ENCODE measurements around the gene SLC35E4.

Gene SLC35E4

GRCh38 chr22:30640361-30640760 lies 4.8 kb downstream of the SLC35E4 start:
- Histone ChIP-seq H3K4me1 (ENCODE audit: control insufficient read depth, low read length) (peaks cover 6% of the 10 kb centered on the region), H3K27me3 (ENCODE audit: control insufficient read depth, low read length) (no peaks in the 10 kb centered on the region), H3K27ac (ENCODE audit: low read depth, low read length) (no peak overlapping the region), H3K36me3 (ENCODE audit: control insufficient read depth, low read length) (no peaks in the 10 kb centered on the region), H3K9me3 (ENCODE audit: control insufficient read depth, insufficient read depth, low read length) (no peaks in the 10 kb centered on the region), H4K20me1 (ENCODE audit: control insufficient read depth, insufficient read depth, low read depth, low read length) (no peaks in the 10 kb centered on the region), H3K4me3 (ENCODE audit: low read length) (no peak overlapping the region), H3K4me2 (ENCODE audit: low read length) (no peak overlapping the region), H3K79me2 (ENCODE audit: control insufficient read depth, low read length) (no peaks in the 10 kb centered on the region), H3K9me2 (replicated peaks; ENCODE audit: control insufficient read depth, low read length) (no peaks in the 10 kb centered on the region), H3F3A (ENCODE audit: control insufficient read depth, insufficient read depth) (no peaks in the 10 kb centered on the region)
- TF ChIP-seq EZH2phosphoT487 (IDR thresholded peaks at IDR 0.05; ENCODE audit: borderline replicate concordance, low read length) (no peak), CTCF (IDR thresholded peaks at IDR 0.05; ENCODE audit: low read depth, low read length, poor library complexity, severe bottlenecking) (no peak)

- Histone ChIP-seq H3K9me2 (replicated peaks; ENCODE audit: control insufficient read depth, low read length) (no peaks in the 10 kb centered on the region), H3K36me3 (ENCODE audit: control insufficient read depth, low read length) (no peaks in the 10 kb centered on the region), H3K79me2 (ENCODE audit: control insufficient read depth, low read length) (no peaks in the 10 kb centered on the region), H3K4me3 (ENCODE audit: low read length) (no peak overlapping the region), H3F3A (ENCODE audit: control insufficient read depth, insufficient read depth) (no peaks in the 10 kb centered on the region), H3K27ac (ENCODE audit: low read depth, low read length) (no peak overlapping the region), H3K4me2 (ENCODE audit: low read length) (no peak overlapping the region), H3K4me1 (ENCODE audit: control insufficient read depth, low read length) (peaks cover 2% of the 10 kb centered on the region), H3K27me3 (ENCODE audit: control insufficient read depth, low read length) (no peaks in the 10 kb centered on the region), H3K9me3 (ENCODE audit: control insufficient read depth, insufficient read depth, low read length) (no peaks in the 10 kb centered on the region), H4K20me1 (ENCODE audit: control insufficient read depth, insufficient read depth, low read depth, low read length) (no peaks in the 10 kb centered on the region)
- TF ChIP-seq CTCF (IDR thresholded peaks at IDR 0.05; ENCODE audit: low read depth, low read length, poor library complexity, severe bottlenecking) (no peak), EZH2phosphoT487 (IDR thresholded peaks at IDR 0.05; ENCODE audit: borderline replicate concordance, low read length) (no peak)
Measured at GRCh38 chr22:30640839-30641430, 5.4 kb downstream of the SLC35E4 start.

GRCh38 chr22:30643055-30643875 lies 7.7 kb downstream of the SLC35E4 start:
- Histone ChIP-seq H3K36me3 (ENCODE audit: control insufficient read depth, low read length) (no peaks in the 10 kb centered on the region), H3K27me3 (ENCODE audit: control insufficient read depth, low read length) (no peaks in the 10 kb centered on the region), H3K27ac (ENCODE audit: low read depth, low read length) (no peak overlapping the region), H3K4me2 (ENCODE audit: low read length) (no peak overlapping the region), H3K4me1 (ENCODE audit: control insufficient read depth, low read length) (no peaks in the 10 kb centered on the region), H4K20me1 (ENCODE audit: control insufficient read depth, insufficient read depth, low read depth, low read length) (no peaks in the 10 kb centered on the region), H3F3A (ENCODE audit: control insufficient read depth, insufficient read depth) (no peaks in the 10 kb centered on the region), H3K79me2 (ENCODE audit: control insufficient read depth, low read length) (no peaks in the 10 kb centered on the region), H3K9me3 (ENCODE audit: control insufficient read depth, insufficient read depth, low read length) (no peaks in the 10 kb centered on the region), H3K9me2 (replicated peaks; ENCODE audit: control insufficient read depth, low read length) (no peaks in the 10 kb centered on the region), H3K4me3 (ENCODE audit: low read length) (no peak overlapping the region)
- TF ChIP-seq CTCF (IDR thresholded peaks at IDR 0.05; ENCODE audit: low read depth, low read length, poor library complexity, severe bottlenecking): no peak
- no peak for TF ChIP-seq EZH2phosphoT487 (IDR thresholded peaks at IDR 0.05; ENCODE audit: borderline replicate concordance, low read length)
